Eye (tissue), 1 donor: ENCODE measurements around the gene ADRA2A.

Source experiments
- DNase-seq: peaks from one replicate; pipeline ENCODE4 v3.0.0-alpha.2; 2015

The ADRA2A gene

DNA sequence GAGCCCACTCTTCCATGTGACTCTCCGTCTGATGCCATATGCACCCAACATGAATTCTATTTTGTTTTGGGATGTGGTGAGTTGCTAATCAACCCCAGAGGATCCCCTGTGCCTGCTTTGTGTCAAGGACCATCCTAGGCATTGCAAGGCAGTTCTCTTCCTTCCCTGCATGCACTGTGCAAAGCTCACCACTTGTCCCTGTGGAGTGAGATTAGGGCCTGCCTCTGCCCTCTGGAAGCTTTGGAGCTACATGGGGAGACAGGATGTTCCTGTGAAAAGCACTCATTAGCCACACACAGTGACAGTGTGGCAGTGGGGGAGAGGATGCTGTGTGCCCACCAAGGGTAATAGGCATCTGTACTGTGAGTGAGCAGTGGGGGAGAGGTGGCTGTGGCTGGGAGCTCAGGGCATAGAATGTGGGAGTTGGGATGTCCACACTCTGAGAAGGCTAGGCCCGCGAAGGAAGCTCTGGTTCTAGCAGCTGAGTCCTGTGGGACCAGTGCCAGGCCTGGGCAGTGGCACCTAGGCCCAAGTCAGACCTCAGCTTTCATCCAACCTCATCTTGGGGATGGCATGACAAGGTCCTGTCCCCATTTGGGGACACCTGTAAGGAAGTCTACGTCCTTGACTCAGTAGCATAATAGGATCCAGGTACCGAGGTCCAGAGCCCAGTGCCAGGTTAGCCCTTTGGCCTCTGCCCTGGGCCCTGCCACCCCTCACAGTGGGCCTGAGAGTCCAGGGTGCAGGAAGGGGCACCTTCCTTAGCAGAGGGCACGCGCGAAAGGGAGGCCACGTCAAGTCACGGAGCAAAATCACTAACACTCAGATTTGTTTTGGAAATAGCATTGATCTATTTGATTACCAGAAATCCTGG lies 6.6 kb downstream of the ADRA2A start:
- no peak for DNase-seq

DNA sequence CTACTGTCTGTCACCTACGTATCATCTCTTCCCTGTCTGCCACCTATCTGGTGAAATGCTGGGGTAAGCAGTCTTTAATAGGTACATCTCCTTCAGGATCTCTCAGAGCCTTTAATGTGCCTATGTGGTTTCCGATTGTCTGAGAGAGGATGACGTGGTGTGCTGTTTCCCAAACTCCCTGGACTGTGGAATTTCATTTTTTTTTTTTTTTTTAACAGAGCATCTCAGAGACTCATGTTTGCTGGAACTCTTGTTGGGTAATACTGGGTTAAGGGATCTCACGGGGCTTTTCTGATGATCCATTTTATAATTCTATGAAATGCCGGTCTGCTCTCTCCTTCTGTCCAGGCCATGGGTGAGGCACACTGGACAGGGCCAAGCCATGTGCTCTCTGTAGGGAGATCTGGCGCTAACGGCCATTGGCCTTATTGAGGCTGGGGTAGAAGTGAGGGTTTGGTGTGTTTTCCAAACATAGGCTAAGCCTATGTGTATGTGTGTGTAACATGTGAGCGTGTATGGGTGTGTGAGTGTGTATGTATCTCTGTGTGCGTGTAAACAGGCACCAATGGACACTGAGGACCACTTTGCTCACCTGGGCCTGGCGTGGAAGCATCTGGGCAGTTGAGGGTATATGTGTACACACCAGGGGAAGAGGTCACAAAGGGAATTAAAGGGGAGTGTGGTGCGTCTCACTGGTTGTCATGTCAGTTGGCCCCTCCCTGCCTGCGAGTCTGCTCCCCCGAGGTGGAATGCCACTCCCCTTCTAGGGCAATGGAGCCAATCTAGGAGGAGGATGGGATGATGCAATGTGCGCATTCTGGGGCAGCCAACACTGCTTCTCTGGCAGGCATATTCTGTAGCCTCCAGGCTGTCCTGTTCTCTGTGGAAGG lies 7.8 kb downstream of the ADRA2A start:
- no peak for DNase-seq

DNA sequence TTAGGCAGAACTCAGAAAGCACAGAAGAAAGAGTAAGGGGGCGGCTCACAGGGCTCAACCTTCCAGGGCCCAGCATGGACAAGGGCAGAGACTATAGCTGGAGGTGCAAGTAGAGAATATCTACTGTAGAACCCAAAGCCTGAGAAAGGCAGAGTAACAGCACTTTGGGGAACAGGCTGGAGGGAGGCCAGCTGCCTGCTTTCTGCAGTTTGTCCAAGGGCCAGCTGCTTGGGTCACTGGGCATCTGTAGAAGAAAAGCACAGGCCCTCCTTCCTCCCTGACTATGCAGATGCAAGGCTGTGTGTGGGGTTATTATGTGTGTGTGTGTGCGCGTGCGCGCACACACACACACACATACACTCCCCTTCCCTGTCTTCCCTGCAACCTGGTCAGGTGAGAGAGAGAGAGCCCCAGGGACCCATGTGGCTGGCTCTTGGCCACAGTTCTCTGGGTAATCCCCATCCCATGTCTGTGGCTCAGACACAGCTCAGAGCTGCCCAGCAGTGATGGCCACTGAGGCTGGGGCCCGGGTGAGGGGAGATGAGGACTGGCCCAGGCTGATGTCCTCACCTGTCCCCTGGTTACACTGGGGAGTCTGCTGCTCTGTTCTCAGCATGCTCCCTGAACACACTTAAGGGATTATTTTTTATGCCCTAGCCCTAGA lies 9.0 kb downstream of the ADRA2A start:
- DNase-seq, result no peak

DNA sequence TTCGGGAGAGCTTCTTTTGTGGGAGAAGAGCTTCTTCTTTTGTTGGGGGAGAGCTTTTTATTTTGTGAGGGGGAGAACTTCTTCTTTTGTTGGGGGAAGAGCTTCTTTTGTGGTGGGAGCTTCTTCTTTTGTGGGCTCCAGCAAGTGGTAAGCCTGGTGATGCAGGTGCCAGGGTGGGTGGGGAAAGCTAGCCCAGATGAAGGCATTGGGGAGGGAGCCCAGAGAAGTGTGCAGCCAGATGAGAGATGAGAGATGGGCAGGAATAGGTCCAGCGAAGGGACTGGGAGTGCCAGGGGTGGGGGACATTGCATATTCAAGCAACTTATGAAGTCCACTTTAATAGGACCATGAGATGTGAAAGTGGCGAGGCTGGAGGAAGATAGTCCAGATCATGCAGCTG lies 9.7 kb downstream of the ADRA2A start:
- DNase-seq, result no peak

DNA sequence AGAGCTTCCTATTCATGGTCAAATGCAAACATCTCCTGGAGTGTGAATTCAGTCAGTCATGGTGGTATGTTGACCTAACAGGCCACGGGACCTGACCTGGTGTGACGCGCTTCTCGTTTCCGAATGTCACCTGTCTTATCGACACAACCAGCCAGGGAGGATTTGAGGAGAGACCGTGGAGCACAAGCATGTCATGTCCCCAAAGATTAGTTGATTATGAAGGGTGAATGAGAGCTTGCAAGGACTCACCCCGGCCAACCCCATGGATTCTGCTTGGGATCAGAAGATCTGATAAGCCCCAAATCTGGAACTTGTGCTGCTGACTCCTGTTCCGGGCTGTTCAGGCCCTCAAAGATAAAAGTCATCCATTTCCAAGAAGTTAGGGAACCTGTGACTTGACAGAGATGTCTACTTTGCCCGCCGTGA lies 10.5 kb downstream of the ADRA2A start:
- DNase-seq, result no peak

DNA sequence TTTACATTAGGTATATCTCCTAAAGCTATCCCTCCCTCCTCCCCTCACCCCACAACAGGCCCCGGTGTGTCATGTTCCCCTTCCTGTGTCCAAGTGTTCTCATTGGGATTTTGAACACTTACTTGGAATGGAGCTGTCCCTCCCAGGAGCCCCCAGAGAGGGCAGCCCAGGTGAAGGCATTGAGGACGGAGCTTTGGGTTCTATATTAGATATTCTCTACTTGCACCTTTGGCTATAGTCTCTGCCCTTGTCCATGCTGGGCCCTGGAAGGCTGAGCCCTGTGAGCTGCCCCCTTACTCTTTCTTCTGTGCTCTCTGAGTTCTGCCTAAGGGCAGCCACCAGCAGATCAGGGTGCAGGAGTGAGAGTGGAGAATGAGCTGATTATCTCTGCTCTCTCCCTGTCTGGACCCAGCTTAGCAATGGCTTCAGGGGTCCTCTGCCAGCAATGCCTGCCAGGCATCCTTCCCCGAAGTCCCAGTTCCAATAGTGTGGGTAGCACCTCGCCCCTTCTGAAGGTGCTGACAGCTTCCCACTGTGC lies 11.2 kb downstream of the ADRA2A start:
- no peak for DNase-seq

DNA sequence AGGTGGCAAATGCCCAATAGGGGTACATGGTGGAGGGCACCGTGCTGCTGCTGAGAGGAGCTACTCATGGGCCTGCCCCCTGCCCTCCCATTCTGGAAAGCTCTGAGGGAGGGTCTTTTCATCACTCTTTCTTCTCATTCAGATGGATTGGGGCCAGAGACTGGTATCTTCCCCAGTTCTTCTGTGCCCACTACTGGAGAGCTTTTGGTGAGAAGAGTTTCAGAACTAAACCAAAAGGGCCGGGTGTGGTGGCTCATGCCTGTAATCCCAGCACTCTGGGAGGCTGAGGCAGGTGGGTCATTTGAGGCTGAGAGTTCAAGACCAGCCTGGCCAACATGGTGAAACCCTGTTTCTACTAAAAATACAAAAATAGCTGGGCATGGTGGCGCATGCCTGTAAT lies 12.5 kb downstream of the ADRA2A start:
- DNase-seq, result no peak

DNA sequence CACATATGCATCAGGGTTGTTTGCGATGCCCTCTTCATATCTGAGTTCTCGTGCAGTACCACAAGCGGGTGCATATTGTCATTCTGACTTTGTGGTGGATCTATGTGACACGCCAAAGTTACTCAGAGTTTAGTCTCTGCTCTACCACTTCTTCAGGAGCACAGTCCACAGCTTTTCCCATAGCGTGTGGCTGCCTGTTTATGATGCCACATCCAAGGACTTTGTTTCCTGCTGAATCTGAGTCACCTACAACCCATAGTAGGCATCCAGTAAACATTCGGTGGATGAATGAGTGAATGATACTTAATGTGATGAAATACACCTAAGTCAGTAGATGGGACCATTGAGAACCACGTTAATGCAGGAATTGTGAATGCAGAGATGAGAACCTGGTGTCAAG lies 15.0 kb downstream of the ADRA2A start:
- DNase-seq, result no peak

DNA sequence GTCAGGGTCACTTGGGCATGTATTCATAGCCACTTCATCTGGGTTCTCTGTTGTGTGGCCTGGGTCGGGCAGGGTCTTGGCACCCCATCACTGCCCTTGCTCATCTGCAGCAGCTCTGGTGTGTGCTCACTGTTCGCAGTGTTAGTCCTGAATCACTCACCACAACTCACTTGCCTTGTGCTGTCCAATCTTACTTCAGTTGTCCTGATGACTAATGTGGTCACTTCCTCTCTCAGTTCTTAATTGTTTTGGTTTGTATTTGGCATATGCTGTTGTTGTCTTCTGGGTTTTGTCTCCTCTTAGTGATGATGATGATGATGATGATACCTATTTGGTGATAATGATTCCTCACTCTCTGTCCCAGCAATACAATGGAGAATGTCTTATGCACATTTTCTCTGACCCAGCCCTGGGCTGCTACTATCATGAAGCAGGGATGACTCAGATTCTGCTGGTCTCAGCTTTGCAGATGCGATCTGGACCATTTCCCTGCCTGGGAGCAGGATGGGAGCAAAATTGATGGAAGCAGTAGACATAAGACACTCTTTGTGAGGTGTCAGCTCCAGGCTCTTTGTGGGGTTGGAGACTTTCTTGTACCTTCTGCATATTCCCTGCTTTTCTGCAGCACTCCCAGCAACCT lies 17.0 kb downstream of the ADRA2A start:
- no peak for DNase-seq

DNA sequence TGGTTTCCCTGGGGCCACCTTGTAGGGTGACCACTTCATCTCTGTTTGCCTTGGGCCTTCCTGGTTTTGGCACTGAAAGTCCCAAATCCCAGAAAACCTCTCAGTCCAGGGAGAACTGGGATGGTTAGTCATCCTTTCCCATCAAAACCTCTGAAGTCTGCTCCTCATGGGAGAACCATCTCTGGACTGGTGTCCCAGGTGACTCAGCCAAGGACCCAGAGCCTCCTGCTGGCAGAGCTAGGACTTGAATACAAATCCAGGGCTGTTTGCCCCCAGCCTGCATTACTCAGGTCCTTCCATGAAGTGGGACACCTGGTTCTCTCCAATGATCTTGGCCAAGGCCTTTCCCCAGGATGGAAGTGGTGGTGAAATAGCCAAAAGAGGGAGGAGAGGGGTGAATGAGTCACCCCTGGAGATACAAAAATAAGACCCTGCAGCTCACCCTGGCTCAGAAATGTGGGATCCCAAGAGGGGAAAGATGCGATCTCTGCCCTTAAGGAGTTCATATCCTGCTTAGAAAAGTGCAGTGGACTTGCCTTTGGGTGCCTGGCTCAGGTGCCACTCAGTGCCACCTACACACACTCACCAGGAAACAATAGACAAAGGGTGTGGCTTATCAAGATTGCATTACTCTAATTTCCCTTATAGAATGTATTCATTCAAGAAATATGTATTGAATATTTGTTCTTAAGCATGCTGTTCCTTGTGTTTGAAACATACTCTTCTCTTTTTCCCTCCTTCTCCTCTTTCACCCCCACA lies 22.0 kb downstream of the ADRA2A start:
- DNase-seq, result no peak

DNA sequence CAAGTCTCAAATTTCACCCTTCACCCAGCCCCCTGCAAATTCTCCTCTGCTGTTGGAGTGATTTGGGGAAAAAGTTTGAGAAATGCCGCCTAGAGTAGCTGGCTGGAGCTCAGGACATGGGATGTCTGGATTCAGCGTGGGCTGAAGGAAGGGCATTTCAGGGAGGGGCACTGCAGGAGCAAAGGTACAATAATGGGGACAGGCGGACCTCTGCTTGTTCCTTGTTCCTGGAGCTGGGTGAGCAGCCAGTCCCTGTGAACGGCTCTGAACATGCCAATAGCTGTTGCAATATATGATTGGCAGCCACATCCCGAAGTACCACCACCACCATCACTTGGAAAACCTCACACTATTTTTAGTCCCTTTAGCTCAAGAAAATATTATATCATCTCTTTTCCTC lies 23.4 kb downstream of the ADRA2A start:
- DNase-seq, result no peak

DNA sequence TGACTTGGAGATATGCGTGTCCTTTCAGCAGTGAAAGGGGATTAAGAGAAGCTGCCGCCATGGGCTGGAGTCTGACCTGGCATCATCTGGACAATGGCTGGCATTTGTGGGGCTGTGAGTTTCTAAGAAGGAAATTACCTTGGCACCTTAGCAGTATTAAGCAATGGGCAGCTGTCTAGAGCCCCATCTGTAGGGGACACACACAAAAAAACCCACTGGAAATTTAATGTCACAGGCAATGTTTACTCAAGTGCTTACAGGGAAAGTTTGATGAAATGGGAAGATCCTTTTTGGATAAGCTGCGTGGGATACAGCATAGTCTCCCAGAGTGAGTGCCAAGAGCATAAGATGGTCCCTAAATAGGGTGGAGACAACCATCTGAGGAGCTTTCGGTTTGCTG lies 25.0 kb downstream of the ADRA2A start:
- no peak for DNase-seq

DNA sequence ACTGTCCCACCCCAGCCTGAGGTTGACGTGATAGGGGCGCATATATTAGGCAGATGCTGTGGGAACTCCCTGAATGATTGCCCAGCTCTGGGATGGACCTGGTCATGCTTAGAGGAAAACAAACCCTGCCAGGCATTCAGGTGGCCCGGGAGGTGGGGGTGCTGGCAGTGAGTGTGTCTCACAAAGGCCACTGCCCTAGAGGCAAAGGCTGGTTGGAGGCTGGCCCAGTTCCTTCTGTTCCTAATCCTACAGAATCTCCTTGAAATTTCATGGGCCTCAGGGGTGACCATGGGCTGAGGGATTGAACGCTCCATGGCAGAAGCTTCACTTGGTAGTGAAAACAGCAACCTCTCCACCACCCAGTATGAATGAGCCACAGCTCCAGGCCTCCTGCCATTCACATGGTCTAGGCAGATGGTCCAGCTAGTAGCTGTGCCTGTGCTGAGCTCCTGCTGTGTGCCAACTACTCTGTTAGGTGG lies 25.6 kb downstream of the ADRA2A start:
- no peak for DNase-seq

DNA sequence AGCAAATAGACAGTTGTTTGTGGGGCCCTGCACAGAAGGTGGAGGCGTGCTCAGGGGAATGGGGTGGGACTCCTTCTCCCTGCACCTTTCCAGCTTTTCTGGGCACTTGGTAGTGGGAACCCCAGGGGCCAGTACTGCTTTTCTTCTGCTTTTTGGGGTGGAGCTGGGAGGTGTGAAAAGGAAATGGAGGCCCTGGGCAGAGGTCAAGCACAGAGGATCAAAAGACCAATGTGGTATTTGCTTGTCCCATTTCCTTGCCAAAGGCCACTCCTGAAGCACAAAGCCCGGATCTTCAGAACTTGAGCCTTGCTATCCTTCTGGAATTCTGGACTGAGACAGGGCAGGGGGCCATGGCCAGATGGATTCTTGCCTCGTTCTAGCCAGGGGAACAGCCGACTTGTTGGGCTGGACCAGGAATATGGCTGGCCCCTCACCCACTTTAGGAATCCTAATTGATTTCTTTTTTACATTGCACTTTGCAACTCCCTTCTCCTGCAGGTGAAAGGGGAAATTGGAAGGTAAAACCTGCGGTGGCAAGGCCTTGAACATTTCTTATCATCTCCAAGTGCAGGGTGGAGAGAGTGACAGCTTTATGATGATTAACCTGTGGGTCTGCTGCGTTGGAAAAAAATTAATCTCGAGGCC lies 26.5 kb downstream of the ADRA2A start:
- no peak for DNase-seq

DNA sequence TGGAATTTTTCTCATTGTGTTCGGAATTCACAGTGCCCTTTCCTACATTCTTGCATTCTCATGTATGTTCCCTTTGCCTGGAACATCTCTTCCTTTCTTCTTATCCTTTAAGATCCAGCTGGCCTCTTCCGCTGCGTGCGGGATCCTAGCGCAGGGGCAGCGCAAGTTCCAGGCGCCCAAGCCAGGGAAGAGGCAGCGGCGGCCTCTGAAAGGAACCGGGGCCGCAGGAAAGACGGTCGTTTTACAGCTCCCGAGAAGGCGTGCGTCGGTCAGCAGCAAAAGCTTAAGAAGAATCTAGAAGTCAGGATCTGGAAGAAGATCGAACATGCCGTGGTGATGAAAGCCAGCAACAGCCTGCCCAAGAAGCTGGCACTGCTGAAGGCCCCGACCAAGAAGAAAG lies 28.0 kb downstream of the ADRA2A start:
- no peak for DNase-seq

DNA sequence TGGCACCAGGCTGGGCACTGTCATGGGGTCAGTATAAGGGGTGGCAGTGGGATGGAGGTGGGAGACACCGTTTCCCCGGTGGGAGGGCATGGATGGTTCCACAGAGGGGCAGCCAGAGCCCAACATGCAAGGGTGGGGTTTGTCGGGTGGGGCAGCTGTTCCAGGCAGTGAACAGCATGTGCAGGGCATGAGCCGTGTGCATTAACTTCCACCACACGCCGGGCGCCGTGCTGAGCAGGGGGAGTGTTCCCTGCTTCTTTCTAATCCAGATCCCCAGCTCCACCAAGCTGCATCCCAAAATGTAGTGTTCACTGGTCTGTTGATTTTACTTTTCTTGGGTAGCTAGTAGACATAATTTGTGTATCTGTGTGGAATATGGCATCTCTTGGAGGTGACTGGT lies 29.3 kb downstream of the ADRA2A start:
- no peak for DNase-seq

DNA sequence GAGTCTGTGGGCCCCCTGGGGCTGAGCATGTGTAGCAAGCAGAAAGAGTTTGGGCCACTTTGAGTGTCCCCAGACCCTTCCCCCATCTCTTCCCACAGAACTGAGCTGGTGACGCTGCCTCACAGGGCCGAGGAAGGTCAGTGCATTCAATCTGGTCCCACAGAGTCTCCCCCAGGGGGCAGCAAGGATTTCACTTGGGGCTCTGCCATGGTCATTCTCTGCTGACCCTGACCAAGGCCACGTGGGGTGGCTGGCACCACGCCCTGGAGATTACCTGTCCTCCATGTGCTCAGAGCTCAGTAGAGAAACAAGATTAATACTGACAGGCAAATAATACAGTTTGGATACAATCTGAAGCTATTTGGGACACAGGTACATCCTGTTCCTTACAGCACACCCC lies 30.2 kb downstream of the ADRA2A start:
- DNase-seq, result no peak

DNA sequence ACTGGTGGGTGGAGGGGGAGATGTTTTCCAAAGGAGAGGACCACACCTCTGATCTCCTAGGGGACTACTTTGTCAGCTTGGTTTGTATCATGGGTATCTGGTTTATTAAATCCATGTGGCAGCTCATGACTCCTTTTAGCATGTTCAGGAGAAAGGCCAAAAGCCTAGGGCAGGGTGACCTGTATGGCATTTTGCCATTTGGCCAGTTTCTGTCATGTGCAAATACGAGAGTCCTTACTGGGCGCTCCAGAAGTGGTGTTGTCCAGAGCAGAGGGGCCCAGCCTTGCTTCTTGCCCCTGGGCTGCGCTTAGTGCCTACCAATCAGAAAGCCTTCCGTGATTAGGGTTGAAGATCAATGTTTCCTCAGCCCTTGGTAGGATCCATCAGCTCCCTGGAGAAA lies 31.0 kb downstream of the ADRA2A start:
- DNase-seq, result no peak

DNA sequence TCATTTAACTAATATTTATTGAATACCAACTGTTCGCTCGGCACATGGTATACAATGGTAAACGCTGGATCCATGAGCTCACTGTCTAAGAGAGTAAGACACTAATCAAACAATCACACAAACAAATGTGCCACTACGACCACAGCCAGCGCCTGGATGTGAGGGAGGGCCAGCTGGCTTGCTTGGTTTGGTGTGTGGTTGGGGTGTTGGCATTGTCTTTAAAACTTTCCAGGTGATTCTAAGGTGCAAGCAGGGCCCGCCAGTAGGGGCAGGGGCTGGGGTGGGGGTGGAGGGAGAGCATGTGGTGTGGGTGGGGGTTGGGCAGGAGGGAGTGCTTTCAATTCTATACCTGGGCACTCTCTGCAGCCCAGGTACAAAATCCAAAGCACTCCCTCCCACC lies 31.6 kb downstream of the ADRA2A start:
- DNase-seq, result no peak

DNA sequence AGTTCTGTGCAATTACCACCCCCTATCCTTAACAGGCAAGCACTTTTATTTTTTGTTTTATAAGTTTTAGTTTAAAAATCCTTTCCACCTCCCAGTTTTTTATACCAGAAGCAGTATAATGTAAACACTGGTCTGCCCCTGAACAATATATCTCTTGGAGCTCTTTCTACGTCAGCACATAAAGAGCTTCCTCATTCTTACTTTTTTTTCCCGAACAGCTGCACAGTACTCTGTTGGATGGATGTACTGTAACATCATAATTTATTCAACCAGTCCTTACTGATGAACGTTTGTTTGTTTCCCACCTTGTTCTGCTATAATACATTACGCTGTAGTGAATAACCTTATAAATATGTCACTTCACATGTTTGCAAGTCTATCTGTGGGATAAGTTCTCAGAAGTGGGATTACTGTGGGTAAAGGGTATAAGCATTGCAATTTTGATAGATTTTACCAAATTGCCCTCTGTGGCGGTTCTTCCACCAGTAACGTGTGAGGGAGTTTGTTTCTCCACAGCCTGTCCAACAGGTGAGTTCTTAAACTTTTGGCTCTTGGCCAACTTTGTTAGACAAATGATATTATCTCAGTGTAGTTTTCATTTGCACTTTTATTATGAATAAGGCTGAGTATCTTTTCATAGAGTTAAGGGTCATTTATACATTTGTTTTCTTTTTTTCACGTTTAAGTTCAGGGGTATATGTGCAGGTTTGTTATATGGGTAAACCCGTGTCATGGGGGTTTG lies 32.8 kb downstream of the ADRA2A start:
- no peak for DNase-seq

DNA sequence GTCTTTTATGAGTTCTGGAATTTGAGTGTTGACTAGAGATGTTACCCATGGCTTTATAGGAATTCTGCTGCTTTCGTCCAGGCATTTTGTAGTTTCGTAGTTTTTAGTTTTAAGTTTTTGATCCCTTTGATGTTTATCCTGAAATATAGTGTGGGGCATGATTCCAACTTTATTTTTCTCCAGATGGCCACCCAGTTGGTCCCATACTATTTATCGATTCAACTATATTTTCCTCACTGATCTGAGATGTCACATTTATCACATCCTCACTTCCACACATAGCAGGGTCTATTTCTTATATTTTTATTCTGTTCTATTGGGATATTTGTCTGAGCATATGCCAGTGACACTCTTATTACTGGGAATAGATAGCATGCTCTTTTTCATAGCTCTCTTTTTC lies 33.9 kb downstream of the ADRA2A start:
- no peak for DNase-seq
